Right lobe of liver (tissue), 6 donors: Measurements from ENCODE around the gene MATN1. TPM values are rescaled to one million over a fixed set of nuclear protein-coding genes. Genes with fewer than 3 reads are reported as not detected.

Experiments used
- ATAC-seq, 4 donors: fragments of 200-7000 bp; cut with Tn5 transposase; one replicate each; pipeline ENCODE4 v1.9.1; 2020; ENCODE audit warnings: mild to moderate bottlenecking in 4 of 4, moderate library complexity in 4 of 4
- DNase-seq, 3 donors: peaks; one replicate each; pipeline ENCODE4 v3.0.0-alpha.2; 2020
- H3K27ac ChIP-seq, 3 donors: fragments of 200-600 bp; one replicate each; pipeline ENCODE4 v1.8.0; 2022
- H3K27me3 ChIP-seq, 2 donors: fragments of 200-600 bp; one replicate each; pipeline ENCODE4 v1.8.0; 2022
- H3K36me3 ChIP-seq, 4 donors: fragments of 200-600 bp; sonication (generic) in 1 of 4; one replicate each; pipeline versions ENCODE4 v1.5.1 to v1.8.0; 2017 to 2022; ENCODE audit warnings: control low read depth in 1 of 4
- H3K4me1 ChIP-seq, 4 donors: fragments of 200-600 bp; sonication (generic) in 1 of 4; one replicate each; pipeline versions ENCODE4 v1.5.1 to v1.8.0; 2017 to 2022; ENCODE audit warnings: control low read depth in 1 of 4
- H3K4me3 ChIP-seq, 3 donors: fragments of 200-600 bp; one replicate each; pipeline ENCODE4 v1.8.0; 2022
- H3K9me3 ChIP-seq, 4 donors: fragments of 200-600 bp; sonication (generic) in 1 of 4; one replicate each; pipeline versions ENCODE4 v1.5.1 to v1.8.0; 2017 to 2022; ENCODE audit warnings: control low read depth in 1 of 4
- CTCF ChIP-seq, 4 donors: fragments of 200-600 bp in 3 of 4; fragments of 450-650 bp in 1 of 4; IDR thresholded peaks; one replicate each; pipeline versions ENCODE4 v1.5.1 to v1.8.0; 2016 to 2022; ENCODE audit warnings: antibody characterized with exemption in 4 of 4, mild to moderate bottlenecking in 2 of 4
- POLR2A ChIP-seq: fragments of 450-650 bp; IDR thresholded peaks from one replicate; pipeline ENCODE4 v1.6.1; 2017; ENCODE audit warnings: antibody characterized with exemption, mild to moderate bottlenecking
- WGBS: methylation state at CpG from one replicate; pipeline ENCODE4 v1.1.6; 2018; ENCODE audit warnings: low coverage, low lambda C conversion rate; ENCODE audit not compliant: insufficient coverage; ENCODE audit errors: missing lambda C conversion rate; 5-methylcytosine and 5-hydroxymethylcytosine counted together
- intact Hi-C, 2 donors: fragments of 100-400 bp; cut with DNase I; formaldehyde crosslinking; loops; one replicate each; pipeline versions ENCODE4 v1.11.2 to v1.14.1; 2022
- total RNA-seq, 6 experiments: library from RNA; depleted of rRNA in 2 of 6; stranded (reverse); fragments of >200 nt in 2 of 6; fragmentation: NEBNext Ultra II Directional in 3 of 6; extraction: Animal tissue kit (Norgen Biotek cat#: 25700) in 3 of 6; gene quantifications; one replicate each; pipeline versions ENCODE4 v1.1.0 to v1.2.4, GENCODE V29; 2016 to 2023
- donor health status: DM: no; HTN: yes; CAD: no.
- donor health status: DM: no; HTN: no; CAD: no.
- donor health status: DM: no; HTN: no; CAD: no.
- donor health status: DM: no; HTN: yes; CAD: no.
- donor health status: DM: no; HTN: yes; CAD: no.

MATN1 gene
- total RNA-seq, 6 experiments from 2014 or later: not detected

GRCh38 chr1:30715886-30716285 lies 7.5 kb downstream of the MATN1 start:
- WGBS: 97% methylated on average over 5 of the region's 11 CpGs
- Histone ChIP-seq H3K36me3 (no peaks in the 10 kb centered on the region), H3K27me3 (no peaks in the 10 kb centered on the region), H3K4me3 (no peak overlapping the region), H3K4me1 (peaks cover 0 to 7% (median 0%) of the 10 kb centered on the region in 4 donors), H3K9me3 (no peaks in the 10 kb centered on the region), H3K27ac (no peak overlapping the region)
- no peak for ATAC-seq
- peak in 1 of 3 donors; percentile 50 for DNase-seq
- intact Hi-C loops: no loop called here
- TF ChIP-seq POLR2A: no peak

GRCh38 chr1:30715216-30715615 lies 8.2 kb downstream of the MATN1 start:
- intact Hi-C loops: no loop called here
- H3K9me3 ChIP-seq: no peaks in the 10 kb centered on the region
- peaks cover 0 to 7% (median 0%) of the 10 kb centered on the region in 4 donors for H3K4me1 ChIP-seq
- 100% methylated on average over 1 of the region's 2 CpGs for WGBS
- ATAC-seq (no peak), DNase-seq (peak in 1 of 3 donors; percentile 40)
- no peak overlapping the region for H3K4me3 ChIP-seq
- no peaks in the 10 kb centered on the region for H3K27me3 ChIP-seq
- no peak overlapping the region for H3K27ac ChIP-seq
- peak in 2 of 4 donors; percentile 16 to 21 for TF ChIP-seq CTCF (IDR thresholded peaks at IDR 0.05)
- no peak for TF ChIP-seq POLR2A
- H3K36me3 ChIP-seq: no peaks in the 10 kb centered on the region

- no peak for TF ChIP-seq POLR2A
- no peak for TF ChIP-seq CTCF (IDR thresholded peaks at IDR 0.05)
- peak in 1 of 3 donors; percentile 16 for DNase-seq
- 100% methylated on average over 1 of the region's 8 CpGs for WGBS
- H3K4me3 ChIP-seq: no peak overlapping the region
- H3K9me3 ChIP-seq: no peaks in the 10 kb centered on the region
- no peak overlapping the region for H3K27ac ChIP-seq
- H3K36me3 ChIP-seq: no peaks in the 10 kb centered on the region
- intact Hi-C loops: no loop called here
- ATAC-seq: no peak
- peaks cover 0 to 7% (median 0%) of the 10 kb centered on the region in 4 donors for H3K4me1 ChIP-seq
- no peaks in the 10 kb centered on the region for H3K27me3 ChIP-seq
Measured at GRCh38 chr1:30714536-30715090, 8.8 kb downstream of the MATN1 start.

GRCh38 chr1:30714025-30714424 lies 9.4 kb downstream of the MATN1 start:
- Histone ChIP-seq H3K9me3 (no peaks in the 10 kb centered on the region), H3K4me3 (no peak overlapping the region), H3K27me3 (no peaks in the 10 kb centered on the region), H3K27ac (no peak overlapping the region), H3K36me3 (no peaks in the 10 kb centered on the region), H3K4me1 (peaks cover 0 to under 1% (median 0%) of the 10 kb centered on the region in 4 donors)
- no peak for ATAC-seq
- intact Hi-C loops: no loop called here
- 68% methylated on average over 3 of the region's 4 CpGs for WGBS
- peak in 1 of 3 donors; percentile 40 for DNase-seq
- no peak for TF ChIP-seq POLR2A
- no peak for TF ChIP-seq CTCF (IDR thresholded peaks at IDR 0.05)

- Histone ChIP-seq H3K4me3 (no peak overlapping the region), H3K9me3 (no peaks in the 10 kb centered on the region), H3K27ac (no peak overlapping the region), H3K27me3 (no peaks in the 10 kb centered on the region), H3K4me1 (no peaks in the 10 kb centered on the region), H3K36me3 (no peaks in the 10 kb centered on the region)
- WGBS: 58% methylated on average over 5 of the region's 12 CpGs
- DNase-seq (peak in 1 of 3 donors; percentile 40), ATAC-seq (no peak)
- intact Hi-C loops: no loop called here
- TF ChIP-seq CTCF (IDR thresholded peaks at IDR 0.05): no peak
Measured at GRCh38 chr1:30713311-30713710, 10.1 kb downstream of the MATN1 start.
